ENCODE results near the gene MYRFL. TPM values are rescaled to one million over a fixed set of nuclear protein-coding genes. Genes with fewer than 3 reads are reported as not detected.

Gene MYRFL
- total RNA-seq, 1 experiment from 2014 or later = 0.57 TPM

- no peak overlapping the region for H3K9ac ChIP-seq (ENCODE audit: extremely low read depth, insufficient read length, low read length)
- no peaks in the 10 kb centered on the region for H3K27me3 ChIP-seq (ENCODE audit: insufficient read depth, low read length)
- no peak overlapping the region for H4K8ac ChIP-seq (replicated peaks; ENCODE audit: insufficient read length, low read depth, low read length)
- H3K14ac ChIP-seq (ENCODE audit: insufficient read depth, low read length) = no peak overlapping the region
- TF ChIP-seq, protein P1, sequence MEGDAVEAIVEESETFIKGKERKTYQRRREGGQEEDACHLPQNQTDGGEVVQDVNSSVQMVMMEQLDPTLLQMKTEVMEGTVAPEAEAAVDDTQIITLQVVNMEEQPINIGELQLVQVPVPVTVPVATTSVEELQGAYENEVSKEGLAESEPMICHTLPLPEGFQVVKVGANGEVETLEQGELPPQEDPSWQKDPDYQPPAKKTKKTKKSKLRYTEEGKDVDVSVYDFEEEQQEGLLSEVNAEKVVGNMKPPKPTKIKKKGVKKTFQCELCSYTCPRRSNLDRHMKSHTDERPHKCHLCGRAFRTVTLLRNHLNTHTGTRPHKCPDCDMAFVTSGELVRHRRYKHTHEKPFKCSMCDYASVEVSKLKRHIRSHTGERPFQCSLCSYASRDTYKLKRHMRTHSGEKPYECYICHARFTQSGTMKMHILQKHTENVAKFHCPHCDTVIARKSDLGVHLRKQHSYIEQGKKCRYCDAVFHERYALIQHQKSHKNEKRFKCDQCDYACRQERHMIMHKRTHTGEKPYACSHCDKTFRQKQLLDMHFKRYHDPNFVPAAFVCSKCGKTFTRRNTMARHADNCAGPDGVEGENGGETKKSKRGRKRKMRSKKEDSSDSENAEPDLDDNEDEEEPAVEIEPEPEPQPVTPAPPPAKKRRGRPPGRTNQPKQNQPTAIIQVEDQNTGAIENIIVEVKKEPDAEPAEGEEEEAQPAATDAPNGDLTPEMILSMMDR (conservative IDR thresholded peaks at IDR 0.05) = no peak
- H2AFZ ChIP-seq (ENCODE audit: low read length) = no peak overlapping the region
- H4K91ac ChIP-seq (ENCODE audit: insufficient read length, low read depth, low read length) = no peak overlapping the region
- no peaks in the 10 kb centered on the region for H3K23me2 ChIP-seq (ENCODE audit: insufficient read length, low read depth, low read length, poor library complexity, severe bottlenecking)
- no peaks in the 10 kb centered on the region for H3K4me1 ChIP-seq (ENCODE audit: insufficient read depth, low read length)
- DNase-seq = no peak
- no peak overlapping the region for H2AK5ac ChIP-seq (ENCODE audit: insufficient read length, low read length)
- no peak overlapping the region for H3K23ac ChIP-seq (ENCODE audit: insufficient read length, low read depth, low read length)
- no peak overlapping the region for H3K4ac ChIP-seq (ENCODE audit: low read depth, low read length)
- Mint-ChIP-seq H3K27me3 (ENCODE audit: low read depth) (no peaks in the 10 kb centered on the region), H3K36me3 (ENCODE audit: insufficient read depth in 1 of 3, low read depth in 3 of 3) (peaks cover 3 to 9% (median 3%) of the 10 kb centered on the region in 3 experiments; a peak in 5 of 7 replicates), H3K9me3 (peaks cover 4% of the 10 kb centered on the region in 2 experiments; a peak in 4 of 5 replicates), H3K4me3 (no peak overlapping the region), H3K27ac (no peak overlapping the region; a peak in 1 of 7 replicates), H3K4me1 (peaks cover 6 to 9% of the 10 kb centered on the region in 2 experiments; a peak in 3 of 4 replicates)
- 0 out of 2 replicates have a peak, but pooled peaks cover 1% of the 10 kb centered on the region for H3K79me2 ChIP-seq (ENCODE audit: insufficient read depth, low read length)
- H2BK5ac ChIP-seq (ENCODE audit: insufficient read length, low read length) = no peak overlapping the region
- WGBS (ENCODE audit: extremely low coverage, insufficient read length, low lambda C conversion rate) = no CpG with 5 or more reads among the region's 2 CpGs
- no peak overlapping the region for H2BK120ac ChIP-seq (ENCODE audit: low read depth, low read length, poor library complexity, severe bottlenecking)
- no peak overlapping the region for H3T11ph ChIP-seq (ENCODE audit: low read length)
- no peak overlapping the region for H3K27ac ChIP-seq (ENCODE audit: insufficient read length, low read depth, low read length)
- no peak overlapping the region for H2BK20ac ChIP-seq (ENCODE audit: low read depth, low read length, poor library complexity, severe bottlenecking)
- no peak overlapping the region for H3K56ac ChIP-seq (ENCODE audit: insufficient read length, low read depth, low read length)
- no peaks in the 10 kb centered on the region for H3K79me1 ChIP-seq (ENCODE audit: insufficient read depth, low read depth, low read length, poor library complexity, severe bottlenecking)
- no peak overlapping the region for H2BK15ac ChIP-seq (ENCODE audit: low read depth, low read length)
- no peak overlapping the region for H4K5ac ChIP-seq (ENCODE audit: insufficient read length, low read depth, low read length)
- H2BK12ac ChIP-seq (ENCODE audit: insufficient read length, low read depth, low read length) = no peak overlapping the region
- H3K18ac ChIP-seq (ENCODE audit: insufficient read length, low read depth, low read length) = no peak overlapping the region
- H3K9me3 ChIP-seq (ENCODE audit: control insufficient read depth, low read depth, low read length) = no peaks in the 10 kb centered on the region
- H3K4me2 ChIP-seq (ENCODE audit: insufficient read depth, insufficient read length, low read length) = no peak overlapping the region
- H4K20me1 ChIP-seq (ENCODE audit: control insufficient read depth, insufficient read depth, insufficient read length) = no peaks in the 10 kb centered on the region
Measured at GRCh38 chr12:69918287-69918686, 93.3 kb downstream of the MYRFL start.
